Endothelial cell of umbilical vein (primary cell): ENCODE measurements around the gene G0S2. TPM values are rescaled to one million over a fixed set of nuclear protein-coding genes. Genes with fewer than 3 reads are reported as not detected.

Source experiments
- BruUV-seq: library from RNA; stranded (reverse); fragments of 400-500 nt; replicated peaks from 2 replicates; lab custom pipeline; 2021; lab: Mats Ljungman, UMichigan
- CTCF ChIA-PET: fragments of 300-600, 350-600 bp; sonication (Branson Sonifier 250); formaldehyde crosslinking; loops from one replicate; lab custom pipeline; 2021; ENCODE audit warnings: antibody characterized with exemption, inconsistent platforms; lab: Charles Lee
- POLR2A ChIA-PET: fragments of 300-600, 350-600 bp; sonication (Branson Sonifier 250); formaldehyde crosslinking; loops from one replicate; lab custom pipeline; 2021; ENCODE audit warnings: antibody characterized with exemption, inconsistent platforms; lab: Charles Lee
- DNase-seq: peaks from one replicate; pipeline ENCODE4 v3.0.0-alpha.2; 2011; ENCODE audit warnings: low read depth, low spot score
- FAIRE-seq: peaks from 2 replicates; lab custom pipeline; 2011; peaks lifted over from hg19 to GRCh38; lab: Jason Lieb, UNC
- H2AFZ ChIP-seq: 2 replicates; pipeline ENCODE4 v1.6.0; 2012; ENCODE audit warnings: low read depth, low read length, control low read depth, inconsistent platforms
- H3K27ac ChIP-seq: 2 replicates; pipeline ENCODE4 v1.5.1; 2011; ENCODE audit warnings: low read depth, mild to moderate bottlenecking, control low read depth, low read length, moderate library complexity; ENCODE audit not compliant: insufficient read depth
- H3K27me3 ChIP-seq, 2 experiments: 2 replicates each; pipeline versions ENCODE4 v1.6.0 to v1.6.1; 2011; ENCODE audit warnings: low read length in 2 of 2, mixed read lengths in 1 of 2; ENCODE audit not compliant: control insufficient read depth in 2 of 2, insufficient read depth in 2 of 2
- H3K36me3 ChIP-seq, 2 experiments: 2 replicates in 1 of 2; 3 replicates in 1 of 2; pipeline ENCODE4 v1.5.1; 2011; ENCODE audit warnings: low read length in 2 of 2, mild to moderate bottlenecking in 1 of 2, moderate library complexity in 1 of 2; ENCODE audit not compliant: control insufficient read depth in 2 of 2, insufficient read depth in 2 of 2; ENCODE audit errors: extremely low read depth in 1 of 2
- H3K4me1 ChIP-seq: 3 replicates; pipeline ENCODE4 v1.5.1; 2011; ENCODE audit warnings: mild to moderate bottlenecking, low read length; ENCODE audit not compliant: control insufficient read depth, insufficient read depth; ENCODE audit errors: extremely low read depth
- H3K4me2 ChIP-seq: 2 replicates; pipeline ENCODE4 v1.6.1; 2011; ENCODE audit warnings: low read length, control low read depth, mixed read lengths; ENCODE audit not compliant: insufficient read depth
- H3K4me3 ChIP-seq, 3 experiments: fragments of 200-600 bp in 1 of 3; sonication (generic), shearing (Covaris generic) in 1 of 3; replicated peaks in 1 of 3; 2 replicates each; pipeline ENCODE4 v1.5.1; 2011 to 2016; ENCODE audit warnings: control low read depth in 3 of 3, low read length in 3 of 3, mild to moderate bottlenecking in 2 of 3, inconsistent platforms in 1 of 3, low read depth in 1 of 3, moderate library complexity in 1 of 3; ENCODE audit not compliant: insufficient read depth in 1 of 3
- H3K79me2 ChIP-seq: 2 replicates; pipeline ENCODE4 v1.6.0; 2012; ENCODE audit warnings: low read length, inconsistent platforms; ENCODE audit not compliant: control insufficient read depth, insufficient read depth
- H3K9ac ChIP-seq: replicated peaks from 2 replicates; pipeline ENCODE3; 2011; ENCODE audit warnings: low read length, control low read depth; ENCODE audit not compliant: insufficient read depth; ENCODE audit errors: extremely low read depth
- H3K9me1 ChIP-seq: replicated peaks from 3 replicates; pipeline ENCODE4 v1.6.0; 2011; ENCODE audit warnings: mild to moderate bottlenecking, low read length; ENCODE audit not compliant: control insufficient read depth, insufficient read depth; ENCODE audit errors: extremely low read depth
- H3K9me3 ChIP-seq: replicated peaks from 2 replicates; pipeline ENCODE4 v1.5.1; 2012; ENCODE audit warnings: low read length, inconsistent platforms; ENCODE audit not compliant: control insufficient read depth, insufficient read depth
- H4K20me1 ChIP-seq: replicated peaks from 2 replicates; pipeline ENCODE3; 2011; ENCODE audit warnings: mild to moderate bottlenecking, low read length; ENCODE audit not compliant: control insufficient read depth, insufficient read depth; ENCODE audit errors: extremely low read depth
- EZH2 ChIP-seq: IDR thresholded peaks from 2 replicates; pipeline ENCODE4 v1.6.1; 2012; ENCODE audit warnings: borderline replicate concordance, low read depth, mild to moderate bottlenecking, moderate library complexity, low read length, inconsistent platforms; ENCODE audit not compliant: severe bottlenecking
- FOS ChIP-seq: IDR thresholded peaks from 2 replicates; pipeline ENCODE4 v1.6.1; 2011; ENCODE audit warnings: mild to moderate bottlenecking, low read length, moderate library complexity, borderline replicate concordance; ENCODE audit not compliant: insufficient read depth
- GATA2 ChIP-seq: IDR thresholded peaks from 2 replicates; pipeline ENCODE4 v1.7.0; 2011; ENCODE audit warnings: low read depth, mild to moderate bottlenecking, moderate library complexity, mixed read lengths, low read length; ENCODE audit not compliant: insufficient read length, insufficient read depth
- JUN ChIP-seq: IDR thresholded peaks from 2 replicates; pipeline ENCODE4 v1.6.1; 2011; ENCODE audit warnings: borderline replicate concordance, low read depth; ENCODE audit not compliant: insufficient read length, insufficient read depth
- MYC ChIP-seq: IDR thresholded peaks from one replicate; pipeline ENCODE4 v1.6.1; 2011; ENCODE audit warnings: mild to moderate bottlenecking, low read depth, low read length
- POLR2A ChIP-seq: IDR thresholded peaks from 2 replicates; pipeline ENCODE4 v1.6.1; 2012; ENCODE audit warnings: low read depth, mild to moderate bottlenecking, control low read depth, low read length
- POLR2AphosphoS5 ChIP-seq: IDR thresholded peaks from 2 replicates; pipeline ENCODE4 v1.6.1; 2012; ENCODE audit warnings: low read depth, mild to moderate bottlenecking, control low read depth, low read length, moderate library complexity; ENCODE audit not compliant: insufficient read depth
- dilution Hi-C: fragments of 300-500 bp; cut with MboI; formaldehyde crosslinking; loops from one replicate; pipeline ENCODE4 v1.15.0; 2019; ENCODE audit warnings: low sequenced_read_pairs; ENCODE audit not compliant: extremely low pct_ligation_motif_present
- intact Hi-C: fragments of 100-400 bp; cut with micrococcal nuclease; formaldehyde crosslinking; loops from one replicate; pipeline ENCODE4 v1.10.0; 2022
- polyA plus RNA-seq, 4 experiments: library from polyadenylated mRNA; depleted of rRNA in 3 of 4; stranded (reverse) in 3 of 4; unstranded in 1 of 4; fragments of >200 nt; gene quantifications; 2 replicates each; pipeline versions ENCODE4 v1.2.1 to v1.2.3, GENCODE V29; 2011 to 2012; ENCODE audit warnings: missing spikeins in 1 of 4
- total RNA-seq: library from RNA; stranded (reverse); gene quantifications from 2 replicates; pipeline ENCODE4 v1.2.3, GENCODE V29; 2021
- TF ChIP-seq, protein P1 (sequence below), 2 donors: IDR thresholded peaks; 1 replicate in 1 of 2; 2 replicates in 1 of 2; pipeline ENCODE4 v1.5.1; 2011; ENCODE audit warnings: low read length in 2 of 2, mild to moderate bottlenecking in 2 of 2, moderate library complexity in 2 of 2, control low read depth in 1 of 2, inconsistent platforms in 1 of 2, low read depth in 1 of 2; ENCODE audit not compliant: insufficient read depth in 1 of 2; ENCODE audit errors: extremely low read depth in 1 of 2
- TF ChIP-seq, protein P2 (sequence below): IDR thresholded peaks from 2 replicates; pipeline ENCODE4 v1.6.1; 2011; ENCODE audit not compliant: insufficient read depth, insufficient read length

G0S2 gene
- total and polyA plus RNA-seq, 2 donors (not counting 3 experiments of a cell fraction or from before 2014, with no cell fraction given): 0.91 to 1.9 TPM

- peaks cover 9 to 13% of the 10 kb centered on the region in 2 experiments for H3K27me3 ChIP-seq
- H4K20me1 ChIP-seq: no peaks in the 10 kb centered on the region
- TF ChIP-seq, protein P1, sequence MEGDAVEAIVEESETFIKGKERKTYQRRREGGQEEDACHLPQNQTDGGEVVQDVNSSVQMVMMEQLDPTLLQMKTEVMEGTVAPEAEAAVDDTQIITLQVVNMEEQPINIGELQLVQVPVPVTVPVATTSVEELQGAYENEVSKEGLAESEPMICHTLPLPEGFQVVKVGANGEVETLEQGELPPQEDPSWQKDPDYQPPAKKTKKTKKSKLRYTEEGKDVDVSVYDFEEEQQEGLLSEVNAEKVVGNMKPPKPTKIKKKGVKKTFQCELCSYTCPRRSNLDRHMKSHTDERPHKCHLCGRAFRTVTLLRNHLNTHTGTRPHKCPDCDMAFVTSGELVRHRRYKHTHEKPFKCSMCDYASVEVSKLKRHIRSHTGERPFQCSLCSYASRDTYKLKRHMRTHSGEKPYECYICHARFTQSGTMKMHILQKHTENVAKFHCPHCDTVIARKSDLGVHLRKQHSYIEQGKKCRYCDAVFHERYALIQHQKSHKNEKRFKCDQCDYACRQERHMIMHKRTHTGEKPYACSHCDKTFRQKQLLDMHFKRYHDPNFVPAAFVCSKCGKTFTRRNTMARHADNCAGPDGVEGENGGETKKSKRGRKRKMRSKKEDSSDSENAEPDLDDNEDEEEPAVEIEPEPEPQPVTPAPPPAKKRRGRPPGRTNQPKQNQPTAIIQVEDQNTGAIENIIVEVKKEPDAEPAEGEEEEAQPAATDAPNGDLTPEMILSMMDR (IDR thresholded peaks at IDR 0.05; ENCODE audit: extremely low read depth in 1 of 2, insufficient read depth in 1 of 2, low read depth in 1 of 2, low read length in 2 of 2): peak; percentile 66 to 80
- no peak for TF ChIP-seq EZH2
- no peaks in the 10 kb centered on the region for H3K36me3 ChIP-seq
- intact Hi-C loops: loop anchor here (1.0 to 5.0 kb wide), 6 partner anchors 46 to 124 kb away; no protein-coding TSS in a partner anchor
- no TSS peak for BruUV-seq
- DNase-seq (peak; percentile 79), FAIRE-seq (peak; percentile 77)
- H3K4me3 ChIP-seq: no peak overlapping the region
- no peak overlapping the region for H3K4me2 ChIP-seq
- CTCF ChIA-PET: interaction anchor here (0.8 to 7.1 kb wide), 24 partner anchors 18 to 126 kb away, joined by 3 to 70 read pairs (median 5); partner anchors contain the start of genes CAMK1G, G0S2 and LAMB3
- H3K9me3 ChIP-seq: no peaks in the 10 kb centered on the region
- H3K4me1 ChIP-seq: no peaks in the 10 kb centered on the region
- no peaks in the 10 kb centered on the region for H3K79me2 ChIP-seq
- H3K9me1 ChIP-seq: no peaks in the 10 kb centered on the region
- H3K9ac ChIP-seq: no peak overlapping the region
- POLR2A ChIA-PET: no interaction called here
- no peak overlapping the region for H3K27ac ChIP-seq
- dilution Hi-C loops: loop anchor here (25.0 kb wide), 1 partner anchor 106 kb away; the partner anchor contains the start of gene CAMK1G
- H2AFZ ChIP-seq: peak overlapping the region; percentile 85
Observed at GRCh38 chr1:209692745-209693504, 17.7 kb downstream of the G0S2 start.

DNA sequence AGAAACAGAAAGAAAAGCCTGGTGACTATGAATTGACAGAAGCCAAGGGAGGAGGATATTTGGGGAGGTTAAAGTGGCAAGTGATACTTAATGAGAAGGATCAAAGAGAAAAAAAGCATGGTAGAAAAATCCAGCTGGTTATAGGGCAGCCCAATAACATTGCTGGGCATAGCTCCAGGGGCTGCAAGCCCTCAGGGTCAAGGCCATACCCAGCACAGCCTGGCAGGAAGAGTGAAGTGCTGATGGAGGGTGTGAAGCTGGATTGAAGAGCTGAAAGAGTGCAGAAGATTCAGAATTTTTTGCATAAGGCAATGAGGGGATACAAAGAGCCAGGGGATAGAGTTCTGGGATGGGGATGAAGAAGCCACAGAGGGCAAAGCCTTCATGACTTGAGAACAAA lies 21.5 kb downstream of the G0S2 start:
- Histone ChIP-seq H3K9me3 (no peaks in the 10 kb centered on the region), H3K4me2 (no peak overlapping the region), H3K9me1 (no peaks in the 10 kb centered on the region), H3K9ac (no peak overlapping the region), H3K79me2 (no peaks in the 10 kb centered on the region), H3K36me3 (no peaks in the 10 kb centered on the region), H3K4me3 (no peak overlapping the region), H3K27me3 (peaks cover 9 to 13% of the 10 kb centered on the region in 2 experiments), H3K4me1 (no peaks in the 10 kb centered on the region), H2AFZ (no peak overlapping the region), H3K27ac (no peak overlapping the region), H4K20me1 (no peaks in the 10 kb centered on the region)
- ChIA-PET CTCF (interaction anchor here (1.0 to 1.5 kb wide), 3 partner anchors 69 to 131 kb away, joined by 4 to 7 read pairs (median 5); no protein-coding TSS in a partner anchor), POLR2A (no interaction called here)
- DNase-seq (no peak), FAIRE-seq (no peak)
- TF ChIP-seq JUN: no peak
- no peak for TF ChIP-seq MYC
- TF ChIP-seq EZH2: no peak
- no peak for TF ChIP-seq POLR2A
- TF ChIP-seq, protein P2, sequence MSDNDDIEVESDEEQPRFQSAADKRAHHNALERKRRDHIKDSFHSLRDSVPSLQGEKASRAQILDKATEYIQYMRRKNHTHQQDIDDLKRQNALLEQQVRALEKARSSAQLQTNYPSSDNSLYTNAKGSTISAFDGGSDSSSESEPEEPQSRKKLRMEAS: no peak
- TF ChIP-seq POLR2AphosphoS5: no peak
- no peak for TF ChIP-seq GATA2
- TF ChIP-seq, protein P1 (IDR thresholded peaks at IDR 0.05; ENCODE audit: extremely low read depth in 1 of 2, insufficient read depth in 1 of 2, low read depth in 1 of 2, low read length in 2 of 2): no peak
- no peak for TF ChIP-seq FOS
- no TSS peak for BruUV-seq
- dilution Hi-C loops: loop anchor here (25.0 kb wide), 1 partner anchor 109 kb away; the partner anchor contains the start of gene CAMK1G
- intact Hi-C loops: no loop called here
